Trophoblast cell (in vitro differentiated cells and primary cell): ENCODE results near the gene ACBD4.

Source experiments
- DNase-seq, 2 donors: peaks; one replicate each; pipeline ENCODE4 v3.0.0-alpha.2; 2016
- H2AFZ ChIP-seq: 2 replicates; pipeline ENCODE4 v1.6.1; 2013; ENCODE audit warnings: low read length, moderate library complexity, mild to moderate bottlenecking; ENCODE audit not compliant: insufficient read depth, poor library complexity
- H2AK5ac ChIP-seq: 2 replicates; pipeline ENCODE4 v1.6.1; 2013; ENCODE audit warnings: mild to moderate bottlenecking, low read length
- H2BK120ac ChIP-seq: 2 replicates; pipeline ENCODE4 v1.6.1; 2013; ENCODE audit warnings: low read length, mild to moderate bottlenecking, moderate library complexity; ENCODE audit not compliant: insufficient read depth, poor library complexity
- H2BK12ac ChIP-seq: 2 replicates; pipeline ENCODE4 v1.6.1; 2013; ENCODE audit warnings: mild to moderate bottlenecking, low read length, moderate library complexity
- H2BK5ac ChIP-seq: 2 replicates; pipeline ENCODE4 v1.6.1; 2013; ENCODE audit warnings: low read length, low read depth, moderate library complexity, mild to moderate bottlenecking; ENCODE audit not compliant: poor library complexity
- H3K14ac ChIP-seq: 2 replicates; pipeline ENCODE4 v1.6.1; 2013; ENCODE audit warnings: mild to moderate bottlenecking, low read length
- H3K18ac ChIP-seq: 2 replicates; pipeline ENCODE4 v1.6.1; 2013; ENCODE audit warnings: mild to moderate bottlenecking, low read length
- H3K23ac ChIP-seq: 2 replicates; pipeline ENCODE4 v1.6.1; 2013; ENCODE audit warnings: low read length
- H3K27ac ChIP-seq: 2 replicates; pipeline ENCODE4 v1.5.1; 2013; ENCODE audit warnings: low read depth, mild to moderate bottlenecking, inconsistent platforms, low read length, moderate library complexity
- H3K27me3 ChIP-seq: 2 replicates; pipeline ENCODE4 v1.6.1; 2013; ENCODE audit warnings: inconsistent platforms, mild to moderate bottlenecking, low read length, moderate library complexity; ENCODE audit not compliant: insufficient read depth
- H3K36me3 ChIP-seq, 2 experiments: 1 replicate in 1 of 2; 2 replicates in 1 of 2; pipeline ENCODE4 v1.6.1; 2013; ENCODE audit warnings: low read length in 2 of 2, mild to moderate bottlenecking in 2 of 2, moderate library complexity in 1 of 2; ENCODE audit not compliant: insufficient read depth in 2 of 2, control insufficient read depth in 1 of 2
- H3K4ac ChIP-seq: 2 replicates; pipeline ENCODE4 v1.6.1; 2013; ENCODE audit warnings: low read depth, mild to moderate bottlenecking, low read length, moderate library complexity
- H3K4me1 ChIP-seq, 2 experiments: 1 replicate in 1 of 2; 2 replicates in 1 of 2; pipeline ENCODE4 v1.6.1; 2013; ENCODE audit warnings: low read length in 2 of 2, mild to moderate bottlenecking in 2 of 2, moderate library complexity in 1 of 2; ENCODE audit not compliant: insufficient read depth in 2 of 2, control insufficient read depth in 1 of 2
- H3K4me2 ChIP-seq: 2 replicates; pipeline ENCODE4 v1.6.1; 2013; ENCODE audit warnings: inconsistent platforms, mild to moderate bottlenecking, low read length, moderate library complexity
- H3K4me3 ChIP-seq: 2 replicates; pipeline ENCODE4 v1.5.1; 2013; ENCODE audit warnings: mild to moderate bottlenecking, low read depth, low read length, inconsistent platforms
- H3K79me1 ChIP-seq: one replicate; pipeline ENCODE4 v1.6.1; 2013; ENCODE audit warnings: low read length
- H3K79me2 ChIP-seq: 2 replicates; pipeline ENCODE4 v1.6.1; 2013; ENCODE audit warnings: low read length, mild to moderate bottlenecking; ENCODE audit not compliant: control insufficient read depth, insufficient read depth, poor library complexity
- H3K9ac ChIP-seq: 2 replicates; pipeline ENCODE4 v1.6.1; 2013; ENCODE audit warnings: mild to moderate bottlenecking, low read length
- H3K9me3 ChIP-seq: 2 replicates; pipeline ENCODE4 v1.6.1; 2013; ENCODE audit warnings: low read depth, mild to moderate bottlenecking, control low read depth, inconsistent platforms, low read length; ENCODE audit not compliant: insufficient read depth
- H4K12ac ChIP-seq: 2 replicates; pipeline ENCODE4 v1.6.1; 2013; ENCODE audit warnings: low read depth, mild to moderate bottlenecking, low read length, moderate library complexity
- H4K8ac ChIP-seq: 2 replicates; pipeline ENCODE4 v1.6.1; 2013; ENCODE audit warnings: low read depth, mild to moderate bottlenecking, low read length, moderate library complexity
- H4K91ac ChIP-seq: one replicate; pipeline ENCODE4 v1.6.1; 2013; ENCODE audit warnings: low read depth, mild to moderate bottlenecking, low read length, moderate library complexity
- WGBS: extraction: QIAGEN DNeasy Blood & Tissue Kit; methylation state at CpG from one replicate; pipeline ENCODE4 v1.1.7; 2013; ENCODE audit warnings: missing lambda C conversion rate; ENCODE audit not compliant: insufficient read length, insufficient coverage; ENCODE audit errors: extremely low coverage; 5-methylcytosine and 5-hydroxymethylcytosine counted together

Gene ACBD4

DNA sequence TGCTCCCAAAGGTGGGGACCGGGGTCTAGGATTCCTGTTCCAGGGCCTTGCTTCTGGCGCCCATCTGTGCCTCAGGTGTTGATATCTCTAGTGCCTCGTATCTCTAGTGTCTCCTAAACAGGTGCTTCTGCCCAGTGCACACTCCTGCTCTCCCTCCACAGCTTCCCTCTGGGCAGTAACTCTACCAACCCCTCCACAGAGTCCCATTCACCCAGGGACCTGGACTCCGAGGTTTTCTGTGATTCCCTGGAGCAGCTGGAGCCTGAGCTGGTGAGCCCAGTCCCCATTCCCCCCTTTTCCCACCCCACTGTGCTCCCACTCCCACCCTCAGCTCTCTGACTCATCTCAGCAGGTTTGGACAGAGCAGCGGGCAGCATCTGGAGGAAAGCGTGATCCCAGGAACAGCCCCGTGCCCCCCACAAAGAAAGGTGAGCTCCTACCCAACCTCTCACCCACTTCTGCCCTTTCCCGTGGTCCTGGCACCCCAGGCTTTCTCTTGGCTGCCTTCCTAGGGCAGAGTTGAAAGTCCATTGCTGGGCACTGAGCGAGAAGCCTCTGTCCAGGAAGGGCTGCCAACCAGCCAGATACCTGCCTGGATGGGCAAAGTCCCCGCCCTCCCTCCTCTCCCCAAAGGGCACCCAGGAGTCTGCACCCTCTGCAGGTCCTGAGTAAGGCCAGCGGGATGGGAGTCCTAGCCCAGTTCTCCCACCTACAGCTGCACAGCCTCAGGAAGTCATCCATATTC, 2.2 kb downstream of the ACBD4 start:
- H4K91ac ChIP-seq: no peak overlapping the region

DNA sequence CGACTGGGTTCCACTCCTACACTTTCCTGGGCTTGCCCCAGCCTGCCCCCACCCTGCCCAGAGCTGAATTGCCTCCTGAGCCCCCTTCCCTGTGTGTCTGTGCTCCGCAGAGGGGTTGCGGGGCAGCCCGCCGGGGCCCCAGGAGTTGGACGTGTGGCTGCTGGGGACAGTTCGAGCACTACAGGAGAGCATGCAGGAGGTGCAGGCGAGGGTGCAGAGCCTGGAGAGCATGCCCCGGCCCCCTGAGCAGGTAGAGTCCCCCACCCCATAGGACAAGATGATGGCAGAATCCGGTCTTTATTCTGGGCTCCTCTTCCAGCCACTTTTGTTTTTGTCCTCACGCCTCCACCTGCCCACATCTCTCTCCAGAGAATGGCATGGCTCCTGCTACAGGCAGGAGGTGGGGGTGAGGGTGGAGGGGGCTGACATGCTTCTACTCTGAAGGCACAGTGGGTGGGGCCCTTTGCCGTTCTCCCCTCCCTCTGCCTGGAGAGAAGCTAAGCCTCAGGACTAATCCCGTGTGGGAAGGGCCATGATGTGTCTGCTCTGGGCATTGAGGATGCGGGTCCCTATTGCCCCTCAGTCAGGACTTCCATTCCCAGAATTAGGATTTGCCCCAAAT, 3.5 kb downstream of the ACBD4 start:
- no peak overlapping the region for H2BK12ac ChIP-seq
- no peak overlapping the region for H3K27ac ChIP-seq
- H3K79me2 ChIP-seq: peaks cover 6% of the 10 kb centered on the region
- no peak overlapping the region for H4K91ac ChIP-seq
- no peak overlapping the region for H2BK5ac ChIP-seq
- no peak overlapping the region for H3K9ac ChIP-seq
- H3K4ac ChIP-seq: no peak overlapping the region
- H3K14ac ChIP-seq: no peak overlapping the region
- no peak for DNase-seq
- peaks cover 8 to 11% of the 10 kb centered on the region in 2 experiments for H3K4me1 ChIP-seq
- H2BK120ac ChIP-seq: no peak overlapping the region
- H2AFZ ChIP-seq: no peak overlapping the region
- no peak overlapping the region for H3K18ac ChIP-seq
- H4K12ac ChIP-seq: no peak overlapping the region
- WGBS: no CpG with 5 or more reads among the region's 14 CpGs
- H3K4me3 ChIP-seq: no peak overlapping the region
- H2AK5ac ChIP-seq: no peak overlapping the region
- H3K36me3 ChIP-seq: no peaks in the 10 kb centered on the region
- H3K4me2 ChIP-seq: no peak overlapping the region
- H3K27me3 ChIP-seq: no peaks in the 10 kb centered on the region
- no peaks in the 10 kb centered on the region for H3K9me3 ChIP-seq
- H3K23ac ChIP-seq: no peak overlapping the region
- no peak overlapping the region for H4K8ac ChIP-seq
- peaks cover 10% of the 10 kb centered on the region for H3K79me1 ChIP-seq

More for the DNA sequence above, 2.2 kb downstream of the ACBD4 start:
- Histone ChIP-seq H3K79me2 (peaks cover 3% of the 10 kb centered on the region), H2AFZ (no peak overlapping the region), H3K36me3 (no peaks in the 10 kb centered on the region), H3K4ac (no peak overlapping the region), H4K8ac (no peak overlapping the region), H3K4me2 (no peak overlapping the region), H3K4me1 (peaks cover 5 to 11% of the 10 kb centered on the region in 2 experiments), H3K9ac (no peak overlapping the region), H3K23ac (no peak overlapping the region), H4K12ac (no peak overlapping the region), H2BK120ac (no peak overlapping the region), H2BK12ac (no peak overlapping the region), H2BK5ac (no peak overlapping the region), H3K79me1 (peaks cover 7% of the 10 kb centered on the region), H3K4me3 (no peak overlapping the region), H3K18ac (no peak overlapping the region), H3K27me3 (no peaks in the 10 kb centered on the region), H2AK5ac (no peak overlapping the region), H3K14ac (no peak overlapping the region), H3K27ac (no peak overlapping the region), H3K9me3 (no peaks in the 10 kb centered on the region)
- DNase-seq: no peak
- WGBS: no CpG with 5 or more reads among the region's 11 CpGs

DNA sequence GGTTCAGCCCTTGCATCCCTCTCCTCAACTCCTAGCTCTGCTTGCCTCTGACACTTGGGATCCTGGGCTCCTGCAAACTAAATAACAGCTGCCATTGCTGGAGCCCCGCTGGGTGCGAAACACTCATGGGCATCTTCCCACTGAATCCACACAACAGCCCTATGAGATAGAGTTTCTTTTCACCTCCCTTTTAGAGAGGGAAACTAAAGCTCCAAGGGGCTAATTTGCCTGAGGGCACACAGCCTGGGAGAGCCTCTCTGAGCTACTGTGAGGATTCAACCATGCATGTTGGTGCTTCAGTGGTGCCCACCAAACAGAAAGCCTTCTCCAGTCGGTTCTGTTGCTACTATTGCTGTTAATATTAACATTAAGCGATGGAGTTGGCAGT, 4.0 kb downstream of the ACBD4 start:
- H3K4me1 ChIP-seq: peaks cover 13 to 14% of the 10 kb centered on the region in 2 experiments
- H3K79me2 ChIP-seq: peaks cover 9% of the 10 kb centered on the region
- no peak overlapping the region for H3K18ac ChIP-seq
- H3K36me3 ChIP-seq: no peaks in the 10 kb centered on the region
- no peak overlapping the region for H4K8ac ChIP-seq
- H2AFZ ChIP-seq: no peak overlapping the region
- no peak overlapping the region for H3K4me2 ChIP-seq
- no peak for DNase-seq
- H3K23ac ChIP-seq: no peak overlapping the region
- H3K27ac ChIP-seq: no peak overlapping the region
- H2BK12ac ChIP-seq: no peak overlapping the region
- H3K79me1 ChIP-seq: peaks cover 14% of the 10 kb centered on the region
- no peak overlapping the region for H4K12ac ChIP-seq
- no peak overlapping the region for H2BK120ac ChIP-seq
- no peaks in the 10 kb centered on the region for H3K9me3 ChIP-seq
- no peak overlapping the region for H4K91ac ChIP-seq
- no peak overlapping the region for H3K4me3 ChIP-seq
- no peak overlapping the region for H3K14ac ChIP-seq
- H3K4ac ChIP-seq: no peak overlapping the region
- no peaks in the 10 kb centered on the region for H3K27me3 ChIP-seq
- WGBS: no CpG with 5 or more reads among the region's 4 CpGs
- H2AK5ac ChIP-seq: no peak overlapping the region
- no peak overlapping the region for H3K9ac ChIP-seq
- no peak overlapping the region for H2BK5ac ChIP-seq

DNA sequence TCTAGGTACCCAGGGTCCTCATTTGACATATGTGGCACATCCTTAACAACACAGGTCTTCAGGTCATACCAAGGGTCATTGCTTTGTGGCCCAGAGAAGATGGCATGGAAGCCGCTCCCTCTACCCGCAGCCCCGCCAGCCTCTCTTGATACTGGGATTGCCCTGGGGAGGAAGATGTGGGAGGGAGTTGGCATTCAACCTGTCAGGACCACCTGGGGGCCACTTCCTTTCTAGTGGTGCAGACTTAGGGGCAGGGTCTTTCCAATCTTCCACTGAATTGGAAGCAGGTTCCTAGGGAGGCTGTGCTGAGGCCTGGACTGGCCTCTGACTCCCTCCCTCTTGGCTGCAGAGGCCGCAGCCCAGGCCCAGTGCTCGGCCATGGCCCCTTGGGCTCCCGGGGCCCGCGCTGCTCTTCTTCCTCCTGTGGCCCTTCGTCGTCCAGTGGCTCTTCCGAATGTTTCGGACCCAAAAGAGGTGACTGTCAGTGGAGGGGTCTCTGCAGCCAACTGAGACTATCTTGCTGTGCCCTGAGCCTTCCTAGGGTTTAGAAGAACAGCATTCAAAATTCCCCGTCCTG, 7.7 kb downstream of the ACBD4 start:
- H3K14ac ChIP-seq: no peak overlapping the region
- H2AFZ ChIP-seq: peak overlapping the region; percentile 93
- H3K79me1 ChIP-seq: peaks cover 27% of the 10 kb centered on the region
- no peak for DNase-seq
- H3K9ac ChIP-seq: peak overlapping the region; percentile 28
- H4K91ac ChIP-seq: peak overlapping the region; percentile 90
- no peak overlapping the region for H3K4me3 ChIP-seq
- H2BK12ac ChIP-seq: peak overlapping the region; percentile 71
- H3K27ac ChIP-seq: no peak overlapping the region
- peak overlapping the region; percentile 92 for H4K8ac ChIP-seq
- H2BK120ac ChIP-seq: peak overlapping the region; percentile 29
- peak overlapping the region; percentile 44 for H2AK5ac ChIP-seq
- peak overlapping the region; percentile 81 for H3K4me2 ChIP-seq
- H3K18ac ChIP-seq: peak overlapping the region; percentile 74
- H3K36me3 ChIP-seq: no peaks in the 10 kb centered on the region
- peaks cover 16 to 21% of the 10 kb centered on the region in 2 experiments for H3K4me1 ChIP-seq
- H4K12ac ChIP-seq: peak overlapping the region; percentile 73
- no CpG with 5 or more reads among the region's 13 CpGs for whole genome bisulfite sequencing
- H3K23ac ChIP-seq: no peak overlapping the region
- H2BK5ac ChIP-seq: no peak overlapping the region
- no peaks in the 10 kb centered on the region for H3K27me3 ChIP-seq
- H3K4ac ChIP-seq: no peak overlapping the region
- no peaks in the 10 kb centered on the region for H3K9me3 ChIP-seq
- H3K79me2 ChIP-seq: peaks cover 12% of the 10 kb centered on the region
